DMS 273 (cell line): ENCODE results near the gene TNFRSF6B.
"Not testable (repeated sequence)": the region's sequence is repeated elsewhere in the genome, so short reads cannot be mapped to it uniquely, and the experiment has no call there.

ENCODE experiments used
- DNase-seq: peaks from one replicate; lab custom pipeline; 2025; ENCODE audit not compliant: unreplicated experiment; lab: John Stamatoyannopoulos, UW

TNFRSF6B gene

DNA sequence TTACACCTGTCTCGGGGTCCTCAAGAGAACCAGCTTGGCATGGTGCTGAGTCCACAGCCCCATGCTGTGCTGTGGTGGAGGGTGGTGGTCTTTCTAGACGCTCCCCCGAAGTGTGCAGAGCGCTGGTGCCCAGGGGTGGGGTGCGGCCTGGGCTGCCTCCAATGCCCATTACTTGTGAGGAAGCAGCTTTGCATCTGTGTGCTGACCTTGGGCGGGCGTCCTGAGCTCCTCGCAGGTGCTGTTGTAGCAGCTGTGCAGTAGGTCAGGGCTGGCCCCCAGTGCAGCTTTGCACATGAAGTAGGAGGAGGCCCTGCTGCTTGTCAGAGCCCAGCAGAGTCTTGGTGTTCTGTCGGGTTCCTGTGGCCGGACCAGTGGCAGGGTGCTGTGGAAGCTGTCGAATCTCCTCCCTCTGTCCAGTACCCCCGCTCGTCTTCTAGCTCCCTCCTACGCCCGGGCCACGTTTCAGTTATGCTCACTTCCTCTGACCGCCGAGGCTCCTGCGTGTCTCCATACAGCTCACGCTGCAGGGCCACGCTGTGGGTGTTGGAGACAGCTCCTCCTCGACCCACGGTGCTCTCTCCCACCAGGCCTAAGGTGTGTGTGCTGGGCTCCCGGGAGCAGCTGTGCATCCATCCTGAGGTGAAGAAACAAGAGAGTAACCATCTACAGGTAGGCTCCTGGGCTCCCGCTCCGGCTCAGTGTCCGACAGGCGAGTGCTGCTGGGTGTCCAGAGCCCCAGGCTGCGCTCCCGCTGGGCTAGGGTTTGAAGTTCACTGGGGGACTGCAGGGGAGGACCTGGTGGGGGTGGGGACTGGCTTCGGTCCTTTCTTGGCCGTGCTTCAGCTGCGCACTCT, 34.3 kb upstream of the TNFRSF6B start:
- DNase-seq, result no peak

DNA sequence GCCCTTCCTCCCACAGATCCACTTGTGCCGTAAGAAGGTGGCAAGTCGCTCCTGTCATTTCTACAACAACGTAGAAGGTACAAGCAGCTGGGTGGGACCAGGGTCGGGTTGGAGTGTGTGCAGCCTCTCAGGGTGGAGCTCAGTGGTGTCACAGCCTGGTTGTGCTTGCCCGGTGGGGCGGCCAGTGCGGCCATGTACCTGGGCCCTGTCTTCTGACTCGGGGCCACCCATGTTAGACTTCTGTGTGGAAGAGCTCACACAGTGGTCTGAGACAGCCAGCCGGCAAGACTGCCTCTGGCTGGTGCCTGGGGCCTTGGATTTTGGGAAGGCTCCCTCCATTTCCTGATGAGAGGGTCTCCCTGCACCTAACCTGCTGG, 33.7 kb upstream of the TNFRSF6B start:
- DNase-seq, result no peak

DNA sequence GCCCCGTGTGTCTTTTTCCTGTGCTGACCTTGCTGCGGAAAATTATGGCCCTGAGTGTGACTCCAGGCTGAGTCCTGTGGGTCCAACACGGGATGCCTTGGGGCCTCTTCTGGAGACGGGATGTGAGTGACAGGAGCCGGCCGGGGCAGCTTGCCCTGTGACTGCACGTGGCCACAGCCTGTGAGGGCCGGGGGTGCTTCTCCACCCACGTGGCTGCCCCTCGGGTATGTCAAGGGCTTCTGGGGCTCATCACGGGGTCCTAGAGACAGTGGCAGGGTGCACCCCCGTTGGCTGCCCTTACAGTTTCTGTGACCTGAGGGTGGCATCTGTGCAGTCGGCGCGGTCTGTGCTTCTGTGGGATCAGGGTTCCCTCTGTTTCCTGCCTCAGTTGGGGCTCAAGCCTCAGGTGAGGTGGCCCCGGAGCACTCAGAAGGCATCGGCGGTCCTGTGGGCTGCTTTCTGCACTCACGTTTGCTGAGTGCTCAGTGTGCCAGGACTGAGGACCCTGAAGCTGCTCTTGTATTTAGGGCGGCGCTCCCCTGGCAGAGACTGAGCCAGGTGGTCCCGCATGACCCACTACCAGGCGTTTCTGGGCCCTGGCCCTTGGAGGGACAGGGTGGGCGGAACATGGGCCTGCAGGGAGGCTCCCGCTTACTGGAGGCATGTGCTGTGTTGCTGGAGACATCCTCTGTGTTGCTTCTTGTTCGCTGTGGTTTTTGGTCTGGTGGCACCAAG, 33.0 kb upstream of the TNFRSF6B start:
- no peak for DNase-seq

DNA sequence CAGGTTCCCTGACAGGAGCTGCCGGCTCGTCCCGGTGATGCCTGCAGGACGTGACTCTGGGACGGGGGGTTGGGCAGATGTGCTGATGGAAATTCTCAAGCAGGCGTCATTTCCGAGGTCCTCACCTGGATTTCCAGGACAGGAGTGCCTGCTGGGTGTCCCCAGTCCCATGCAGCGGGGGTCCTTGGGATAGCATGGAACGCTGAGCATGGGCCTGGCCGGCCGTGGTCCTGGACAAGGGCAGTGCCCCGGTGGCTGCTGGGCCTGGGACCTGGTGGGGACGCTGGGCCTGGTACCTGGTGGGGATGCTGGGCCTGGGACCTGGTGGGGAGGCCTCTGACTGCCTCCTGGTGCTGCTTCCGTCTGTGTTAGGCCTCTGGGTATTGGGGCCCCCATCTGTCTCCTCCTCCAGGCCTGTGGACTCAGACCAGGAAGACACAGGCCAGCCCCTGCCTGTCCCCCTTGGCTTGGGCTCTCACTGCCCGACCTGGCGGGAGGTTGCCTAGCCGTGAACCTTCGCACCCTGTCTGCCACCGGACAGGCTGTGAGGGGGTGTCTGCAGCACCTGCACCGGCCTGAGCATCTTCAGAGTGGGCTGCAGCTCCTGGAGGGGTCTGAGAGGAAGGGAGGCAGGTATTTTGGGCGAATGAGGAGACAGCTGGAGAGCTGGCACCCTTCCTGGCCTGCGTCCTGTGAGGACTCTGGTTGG, 32.2 kb upstream of the TNFRSF6B start:
- no peak for DNase-seq

DNA sequence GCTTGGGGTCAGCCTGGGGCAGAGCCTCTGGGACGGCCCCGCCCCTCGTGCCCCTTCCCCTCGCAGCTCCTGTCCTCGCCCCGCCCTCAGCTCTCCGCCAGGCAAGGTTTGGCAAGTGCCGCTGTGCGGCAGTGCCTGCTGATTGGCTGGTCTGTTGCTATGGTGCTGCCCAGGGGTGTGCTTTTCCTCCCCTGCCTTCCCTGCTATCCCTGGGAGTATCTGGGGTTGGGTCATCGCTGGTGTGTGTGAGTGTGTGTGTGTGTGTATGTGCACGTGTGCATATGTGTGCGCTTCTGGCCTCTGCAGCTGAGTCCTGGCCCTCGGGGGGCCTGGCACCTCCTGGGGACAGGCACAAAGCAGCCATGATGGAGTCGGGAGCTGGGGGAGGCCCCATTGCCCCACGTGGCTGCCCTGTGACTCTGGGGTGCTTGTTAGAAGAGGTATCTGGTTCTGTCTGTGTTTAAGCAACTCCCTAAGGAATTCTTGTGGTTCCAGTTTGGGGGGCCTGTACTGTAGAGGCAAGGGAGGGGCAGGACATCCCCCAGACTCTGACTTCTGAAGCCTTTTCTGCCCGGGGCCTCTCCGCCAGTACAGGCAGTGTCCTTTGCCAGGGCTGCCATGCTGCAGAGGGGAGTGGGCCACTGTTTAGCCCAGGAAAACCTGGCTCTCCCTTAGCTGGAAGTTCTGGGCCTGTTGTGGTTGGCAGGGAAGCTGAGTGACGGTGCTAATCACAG, 31.4 kb upstream of the TNFRSF6B start:
- peak; percentile 48 for DNase-seq

DNA sequence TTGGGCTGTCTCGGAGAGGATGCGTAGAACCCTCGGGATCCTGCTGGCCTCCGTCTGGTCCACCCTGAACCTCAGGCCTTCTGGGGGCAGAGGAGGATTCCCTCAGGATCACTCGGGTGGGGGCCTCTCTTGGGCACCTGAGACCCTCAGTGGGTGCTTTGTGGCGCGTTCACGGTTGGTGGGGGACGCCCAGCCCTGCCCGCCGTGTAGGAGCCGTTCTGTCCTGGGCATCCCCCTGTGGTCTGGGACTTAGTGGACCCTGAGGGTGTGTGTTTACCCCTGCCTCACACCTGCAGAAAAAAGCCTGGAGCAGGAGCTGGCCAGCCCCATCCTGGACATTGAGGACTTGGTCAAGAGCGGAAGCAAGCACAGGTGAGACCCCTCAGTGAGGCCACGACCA, 30.7 kb upstream of the TNFRSF6B start:
- DNase-seq, result no peak

DNA sequence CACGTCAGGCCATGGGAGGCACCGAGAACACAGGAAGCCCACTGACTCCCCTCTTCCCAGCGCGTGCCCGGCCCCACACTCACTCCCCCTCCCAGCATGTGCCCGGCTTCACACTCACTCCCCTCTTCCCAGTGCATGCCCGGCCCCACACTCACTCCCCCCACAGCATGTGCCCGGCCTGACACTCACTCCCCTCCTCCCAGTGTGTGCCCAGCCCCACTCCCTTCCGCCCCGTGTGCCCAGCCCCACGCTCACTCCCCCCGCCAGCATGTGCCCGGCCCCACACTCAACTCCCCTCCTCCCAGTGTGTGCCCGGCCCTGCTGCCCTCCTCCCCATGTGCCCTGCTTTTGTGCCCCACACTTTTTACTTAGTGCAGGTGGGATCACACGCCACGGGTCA, 28.6 kb upstream of the TNFRSF6B start:
- DNase-seq, result no peak

DNA sequence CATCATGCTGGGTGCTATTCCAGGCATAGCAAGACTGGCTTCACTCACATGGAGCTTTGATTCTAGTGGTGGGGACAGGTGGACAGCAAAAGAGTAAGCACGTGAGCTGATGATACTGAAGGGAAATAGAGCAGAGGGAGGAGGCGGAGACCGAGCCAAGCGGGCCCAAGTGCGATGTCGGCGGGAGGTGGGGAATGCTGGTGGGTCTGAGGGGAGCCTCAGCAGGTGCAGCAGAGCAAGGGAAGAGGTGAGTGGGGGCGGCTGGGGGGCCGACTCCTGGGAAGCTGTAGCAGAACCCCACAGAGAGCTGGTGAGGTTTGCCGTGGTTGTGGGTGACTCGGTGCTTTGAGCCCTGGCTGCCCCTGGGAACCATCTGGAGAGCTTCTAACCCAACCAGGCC, 28.1 kb upstream of the TNFRSF6B start:
- DNase-seq, result no peak

DNA sequence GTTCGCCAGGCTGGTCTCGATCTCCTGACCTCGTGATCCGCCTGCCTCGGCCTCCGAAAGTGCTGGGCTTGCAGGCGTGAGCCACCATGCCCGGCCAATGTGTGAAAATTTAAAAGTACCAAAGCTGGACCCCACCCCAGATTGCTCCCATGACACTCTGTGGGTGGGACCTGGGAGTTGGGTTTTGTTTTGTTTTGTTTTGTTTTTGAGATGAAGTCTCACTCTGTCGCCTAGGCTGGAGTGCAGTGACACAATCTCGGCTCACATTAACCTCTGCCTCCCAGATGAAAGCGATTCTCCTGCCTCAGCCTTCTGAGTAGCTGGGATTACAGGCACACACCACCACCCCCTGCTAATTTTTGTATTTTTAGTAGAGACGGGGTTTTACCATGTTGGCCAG, 24.8 kb upstream of the TNFRSF6B start:
- not testable (repeated sequence) for DNase-seq

DNA sequence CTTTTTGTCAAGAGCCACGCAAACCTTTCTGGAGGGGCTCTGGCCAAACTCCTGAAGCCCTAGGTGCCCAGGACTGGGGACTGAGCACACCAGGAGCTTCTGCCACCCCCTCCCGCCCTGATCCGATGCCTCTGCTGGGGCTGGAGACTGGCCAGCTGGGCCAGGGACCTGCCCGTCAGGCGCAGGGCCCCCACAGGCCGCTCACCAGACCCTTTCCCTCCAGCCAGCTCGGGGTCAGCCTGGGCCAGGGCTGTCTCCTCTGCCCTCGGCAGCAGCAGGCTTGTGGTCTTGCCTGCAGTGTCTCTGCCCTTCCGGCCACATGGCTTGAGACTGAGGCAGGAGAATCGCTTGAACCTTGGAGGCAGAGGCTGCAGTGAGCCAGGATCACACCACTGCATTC, 23.8 kb upstream of the TNFRSF6B start:
- DNase-seq, result no peak

DNA sequence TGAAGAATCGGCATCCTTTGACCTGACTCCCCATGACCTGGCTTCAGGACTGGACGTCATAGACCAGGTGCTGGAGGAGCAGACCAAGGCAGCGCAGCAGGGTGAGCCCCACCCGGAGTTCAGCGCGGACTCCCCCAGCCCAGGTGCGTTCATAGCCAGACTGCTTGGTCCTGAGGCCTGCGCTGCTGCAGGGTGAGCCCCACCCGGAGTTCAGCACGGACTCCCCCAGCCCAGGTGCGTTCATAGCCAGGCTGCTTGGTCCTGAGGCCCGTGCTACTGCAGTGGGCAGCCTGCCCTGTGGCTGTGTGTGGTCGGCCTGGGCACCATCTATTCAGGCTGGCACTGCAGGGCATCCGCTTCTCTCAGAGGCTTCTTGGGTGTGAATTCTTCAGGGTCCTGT, 22.5 kb upstream of the TNFRSF6B start:
- no peak for DNase-seq

DNA sequence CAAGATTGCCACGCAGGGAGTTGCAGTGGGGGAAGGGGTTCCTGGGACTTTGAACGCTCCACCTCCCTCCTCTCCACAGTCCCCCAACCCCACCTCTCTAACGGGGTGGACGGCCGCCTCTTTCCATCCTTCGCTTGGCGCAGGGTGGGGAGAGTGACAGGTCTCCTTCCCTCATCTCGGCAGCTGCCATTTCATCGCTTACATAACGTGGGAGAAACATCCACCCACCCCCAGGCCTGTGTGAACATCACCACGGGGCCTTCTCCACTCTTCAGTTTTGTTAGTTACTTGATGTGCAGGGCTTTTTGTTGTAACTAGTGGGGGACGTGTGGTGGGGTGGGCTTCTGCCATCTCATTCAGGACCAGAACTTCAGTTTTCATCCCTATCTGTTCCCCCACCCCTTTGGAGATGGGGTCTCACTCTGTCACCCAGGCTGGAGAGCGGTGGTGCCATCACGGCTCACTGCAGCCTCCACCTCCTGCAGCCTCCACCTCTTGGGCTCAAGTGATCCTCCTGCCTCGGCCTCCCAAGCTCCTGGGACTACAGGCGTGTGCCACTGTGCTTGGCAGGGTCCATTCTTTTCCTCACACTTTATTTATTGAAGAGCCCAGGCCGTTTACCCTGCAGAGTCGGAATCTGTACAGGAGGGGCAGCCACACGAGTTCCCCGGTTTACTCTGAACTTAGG, 20.6 kb upstream of the TNFRSF6B start:
- DNase-seq, result no peak

DNA sequence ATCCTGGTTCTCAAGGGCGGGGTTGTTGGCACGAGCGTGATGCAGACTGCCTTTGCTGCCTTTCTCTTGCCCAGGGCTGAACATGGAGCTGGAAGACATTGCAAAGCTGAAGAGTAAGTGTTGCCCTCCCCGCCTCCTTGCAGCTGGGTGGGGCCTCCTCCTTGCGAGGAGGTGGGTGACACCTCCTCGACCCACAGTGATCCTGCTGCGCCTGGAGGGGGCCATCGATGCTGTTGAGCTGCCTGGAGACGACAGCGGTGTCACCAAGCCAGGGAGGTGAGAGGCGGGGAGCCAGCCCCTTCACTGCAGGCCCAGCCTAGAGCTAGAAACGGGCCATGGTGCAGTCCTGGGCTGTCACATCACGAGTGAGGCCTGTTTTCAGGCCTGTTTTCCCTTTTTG, 18.4 kb upstream of the TNFRSF6B start:
- no peak for DNase-seq

DNA sequence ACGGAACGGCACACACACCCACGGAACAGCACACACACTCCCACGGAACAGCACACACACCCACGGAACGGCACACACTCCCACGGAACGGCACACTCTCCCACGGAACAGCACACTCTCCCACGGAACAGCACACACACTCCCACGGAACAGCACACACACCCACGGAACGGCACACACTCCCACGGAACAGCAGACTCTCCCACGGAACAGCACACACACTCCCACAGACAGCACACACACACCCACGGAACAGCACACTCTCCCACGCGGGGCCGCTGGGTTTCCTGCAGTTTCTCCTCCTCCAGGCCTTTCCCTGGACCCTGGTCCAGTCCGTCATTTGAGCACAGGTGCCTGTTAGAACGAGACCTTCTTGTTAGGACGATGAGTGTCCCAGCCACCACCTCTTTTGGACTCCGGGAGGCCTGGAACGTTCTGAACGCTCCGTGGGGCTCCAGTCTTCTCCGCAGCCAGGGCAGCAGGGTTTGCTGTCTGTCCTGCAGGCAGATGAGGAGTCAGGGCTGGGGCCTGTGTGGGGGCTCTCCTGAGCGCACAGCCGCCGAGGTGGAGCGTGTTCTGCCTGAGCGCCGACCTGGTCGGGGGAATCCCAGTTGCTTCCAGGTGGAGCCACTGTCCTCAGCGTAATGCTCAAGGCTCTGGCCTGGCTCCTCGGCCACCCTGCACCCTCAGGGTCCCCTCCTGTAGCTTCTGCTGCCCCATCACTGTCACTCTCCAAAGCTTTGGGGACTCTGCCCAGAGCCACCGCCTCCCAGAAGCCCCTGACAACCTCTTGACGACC, 17.6 kb upstream of the TNFRSF6B start:
- DNase-seq, result no peak

DNA sequence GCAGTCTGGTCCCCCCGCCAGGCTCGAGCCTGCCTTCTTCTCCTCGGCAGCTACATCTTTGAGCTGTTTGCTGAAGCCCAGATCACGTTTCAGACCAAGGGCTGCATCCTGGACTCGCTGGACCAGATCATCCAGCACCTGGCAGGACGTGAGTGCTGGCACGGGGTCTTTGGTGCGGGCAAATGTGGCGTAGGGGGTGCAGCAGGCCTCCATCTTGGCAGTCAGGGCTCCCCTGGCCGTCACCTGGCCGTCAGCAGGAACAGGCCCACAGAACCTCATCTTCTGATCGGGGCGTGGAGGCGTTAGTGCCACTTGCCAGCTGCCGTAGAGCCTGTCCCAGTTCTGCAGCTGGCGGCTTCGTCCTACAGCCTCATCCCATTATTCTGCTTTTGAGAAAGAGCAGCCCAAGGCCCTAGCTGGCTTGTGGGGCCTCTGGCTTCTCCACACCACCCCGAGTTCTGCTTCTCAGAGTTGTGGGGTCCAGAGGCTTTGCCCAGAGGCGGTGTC, 16.6 kb upstream of the TNFRSF6B start:
- DNase-seq, result no peak

DNA sequence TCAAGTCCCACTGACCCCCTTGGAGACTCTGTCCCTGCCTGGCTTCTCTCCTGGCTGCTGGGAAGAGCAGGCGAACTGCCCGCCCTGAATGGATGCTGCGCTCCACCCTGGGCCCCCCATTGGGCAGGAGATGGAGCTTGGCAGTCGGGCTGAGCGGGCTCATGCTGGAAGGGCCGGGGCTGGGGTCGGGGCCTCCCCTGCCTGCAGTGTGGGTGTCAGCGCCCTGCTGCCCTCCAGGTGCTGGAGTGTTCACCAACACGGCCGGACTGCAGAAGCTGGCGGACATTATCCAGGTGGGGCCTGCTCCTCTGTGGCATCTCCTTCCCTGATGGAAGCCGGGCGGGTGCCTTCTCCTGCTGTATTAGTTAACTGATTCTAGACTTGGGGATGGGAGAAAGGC, 16.0 kb upstream of the TNFRSF6B start:
- DNase-seq, result no peak

DNA sequence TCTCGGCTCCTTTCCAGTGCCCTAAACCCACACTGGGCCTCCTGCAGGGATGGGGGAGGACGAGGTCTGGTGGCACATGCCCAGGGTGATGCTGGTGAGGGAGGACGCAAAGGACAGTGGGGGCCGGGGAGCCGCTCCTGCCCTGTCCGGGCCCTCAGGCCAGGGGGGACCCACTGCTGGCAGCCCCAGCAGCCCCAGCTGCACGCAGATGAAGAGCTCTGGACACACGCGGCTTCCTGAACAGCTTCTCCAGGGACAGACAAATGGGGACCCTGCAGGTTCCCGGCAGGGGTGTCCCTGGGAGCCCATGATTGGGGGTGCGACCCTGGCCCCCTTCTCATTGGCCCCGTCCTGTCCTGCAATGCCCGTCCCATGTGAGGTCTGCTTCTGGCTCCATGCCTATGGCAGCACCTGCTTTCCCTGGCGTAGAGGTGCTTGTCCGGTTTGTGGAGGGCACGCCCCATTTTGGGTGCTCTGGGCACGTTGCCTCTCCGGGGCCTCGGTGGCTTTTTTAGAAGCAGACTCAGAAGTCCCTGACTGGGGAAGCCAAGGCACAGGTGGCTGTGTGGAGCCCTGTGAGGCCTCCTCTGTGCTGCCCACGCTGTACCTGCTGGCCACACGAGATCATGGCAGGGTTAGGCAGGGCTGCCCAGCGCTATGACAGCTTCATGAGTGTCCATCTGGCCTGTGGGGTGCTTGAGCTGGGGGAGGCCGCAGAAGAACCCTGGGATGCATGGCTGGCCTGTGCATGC, 15.4 kb upstream of the TNFRSF6B start:
- DNase-seq, result no peak

DNA sequence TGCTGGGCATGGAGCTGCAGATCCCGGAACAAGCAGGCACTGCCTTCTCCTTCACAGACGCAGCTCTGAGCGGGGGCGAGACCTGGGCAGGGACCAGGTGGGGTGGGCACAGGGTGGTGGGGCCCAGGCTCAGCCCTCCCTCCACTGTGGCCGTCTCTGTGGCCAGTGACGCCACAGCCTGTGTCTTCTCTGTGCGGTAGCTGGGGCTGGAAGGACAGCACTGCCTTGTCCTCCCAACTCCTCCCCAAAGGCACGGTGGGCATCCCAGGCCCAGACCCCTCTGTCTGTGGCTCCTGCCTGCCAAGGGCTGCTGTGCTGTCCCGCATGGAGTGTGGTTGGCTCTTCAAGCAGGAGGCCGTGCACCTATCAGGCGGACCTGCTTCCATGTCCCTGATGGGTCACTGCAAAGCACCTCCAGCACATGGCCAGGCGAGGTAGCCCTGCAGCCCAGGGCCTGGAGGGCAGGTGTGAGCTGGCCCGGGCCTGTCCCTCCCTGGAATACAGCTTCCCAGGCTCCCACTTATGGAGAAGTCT, 14.8 kb upstream of the TNFRSF6B start:
- no peak for DNase-seq
